GM19239 (cell line): ENCODE results near the gene MAGI1.
"Not testable (repeated sequence)": the region's sequence is repeated elsewhere in the genome, so short reads cannot be mapped to it uniquely, and the experiment has no call there.

ENCODE experiments used
- DNase-seq: peaks from one replicate; pipeline ENCODE4 v3.0.0; 2011; ENCODE audit warnings: low spot score; ENCODE audit not compliant: insufficient read length
- FAIRE-seq: peaks from 2 replicates; lab custom pipeline; 2011; peaks lifted over from hg19 to GRCh38; lab: Jason Lieb, UNC

Gene MAGI1

GRCh38 chr3:65888196-65888595, 150.5 kb downstream of the MAGI1 start:
- FAIRE-seq (no peak), DNase-seq (no peak)

- DNase-seq (no peak), FAIRE-seq (no peak)
These were observed 152.3 kb downstream of the MAGI1 start for GRCh38 chr3:65886391-65886790.

- DNase-seq: no peak
- FAIRE-seq: no peak
These were observed 154.6 kb downstream of the MAGI1 start for GRCh38 chr3:65884071-65884470.

GRCh38 chr3:65883613-65884012, 155.1 kb downstream of the MAGI1 start:
- no peak for FAIRE-seq
- no peak for DNase-seq

GRCh38 chr3:65880350-65880749, 158.4 kb downstream of the MAGI1 start:
- no peak for DNase-seq
- FAIRE-seq: no peak

GRCh38 chr3:65879372-65879771, 159.3 kb downstream of the MAGI1 start:
- FAIRE-seq: no peak
- no peak for DNase-seq

- FAIRE-seq: no peak
- DNase-seq: no peak
These were observed 159.9 kb downstream of the MAGI1 start for GRCh38 chr3:65878831-65879230.

GRCh38 chr3:65877160-65877559, 161.6 kb downstream of the MAGI1 start:
- no peak for FAIRE-seq
- DNase-seq: no peak

- FAIRE-seq: no peak
- DNase-seq: no peak
These were observed 162.7 kb downstream of the MAGI1 start for GRCh38 chr3:65876028-65876420.

GRCh38 chr3:65875393-65876027, 163.2 kb downstream of the MAGI1 start:
- DNase-seq (no peak), FAIRE-seq (no peak)

GRCh38 chr3:65873869-65874268, 164.8 kb downstream of the MAGI1 start:
- FAIRE-seq: no peak
- no peak for DNase-seq

GRCh38 chr3:65873028-65873427, 165.7 kb downstream of the MAGI1 start:
- FAIRE-seq (no peak), DNase-seq (no peak)

- FAIRE-seq: no peak
- no peak for DNase-seq
These were observed 167.2 kb downstream of the MAGI1 start for GRCh38 chr3:65871305-65872141.

- no peak for FAIRE-seq
- DNase-seq: no peak
These were observed 168.9 kb downstream of the MAGI1 start for GRCh38 chr3:65869798-65870197.

GRCh38 chr3:65867463-65868210, 171.1 kb downstream of the MAGI1 start:
- FAIRE-seq: no peak
- DNase-seq: no peak

GRCh38 chr3:65864357-65864904, 174.3 kb downstream of the MAGI1 start:
- no peak for FAIRE-seq
- no peak for DNase-seq

GRCh38 chr3:65861718-65862117, 177.0 kb downstream of the MAGI1 start:
- no peak for DNase-seq
- no peak for FAIRE-seq

- FAIRE-seq, DNase-seq: not testable (repeated sequence)
These were observed 179.1 kb downstream of the MAGI1 start for GRCh38 chr3:65859612-65860011.

- DNase-seq (no peak), FAIRE-seq (no peak)
These were observed 180.0 kb downstream of the MAGI1 start for GRCh38 chr3:65858749-65859148.

GRCh38 chr3:65857327-65857726, 181.4 kb downstream of the MAGI1 start:
- DNase-seq: no peak
- FAIRE-seq: no peak

GRCh38 chr3:65856907-65857306, 181.8 kb downstream of the MAGI1 start:
- FAIRE-seq: no peak
- DNase-seq: no peak
